ENCODE data around the gene MDM1.

- TF ChIP-seq CTCF (conservative IDR thresholded peaks at IDR 0.05; ENCODE audit: low read depth in 2 of 2) (no peak), POLR2AphosphoS5 (IDR thresholded peaks at IDR 0.05; ENCODE audit: low read depth) (no peak), EZH2 (IDR thresholded peaks at IDR 0.05; ENCODE audit: low read depth, unreplicated experiment) (no peak), CREB1 (CRISPR knock-in tag; IDR thresholded peaks at IDR 0.05; ENCODE audit: low read depth) (no peak), EZH2phosphoT487 (IDR thresholded peaks at IDR 0.05; ENCODE audit: unreplicated experiment) (no peak), JUNB (IDR thresholded peaks at IDR 0.05; ENCODE audit: unreplicated experiment) (no peak), REST (IDR thresholded peaks at IDR 0.05; ENCODE audit: unreplicated experiment) (no peak), NANOG (IDR thresholded peaks at IDR 0.05; ENCODE audit: borderline replicate concordance) (no peak), ZNF462 (CRISPR knock-in tag; IDR thresholded peaks at IDR 0.05) (no peak), STAT1 (IDR thresholded peaks at IDR 0.05; ENCODE audit: unreplicated experiment) (no peak), ETS1 (IDR thresholded peaks at IDR 0.05) (no peak), ZNF331 (CRISPR knock-in tag; IDR thresholded peaks at IDR 0.05; ENCODE audit: low read depth) (no peak)
Observed at GRCh38 chr12:68370006-68370590, 37.9 kb upstream of the MDM1 start.

Data from GM23338 (cell line).